GM23338 (cell line): ENCODE results near the gene ADD1.

Source experiments
- CREB1 ChIP-seq: fragments of 250-450 bp; sonication (Bioruptor Pico); IDR thresholded peaks from 2 replicates; pipeline ENCODE4 v1.5.0; 2020; ENCODE audit warnings: low read depth, mild to moderate bottlenecking, moderate library complexity
- CTCF ChIP-seq, 2 experiments: fragments of 200-600 bp in 1 of 2; sonication (generic) in 1 of 2; conservative IDR thresholded peaks; 2 replicates each; pipeline versions ENCODE4 v1.5.1 to v1.6.1; 2016 to 2017; ENCODE audit warnings: antibody characterized with exemption in 2 of 2, low read depth in 2 of 2, mild to moderate bottlenecking in 2 of 2, moderate library complexity in 1 of 2
- EZH2phosphoT487 ChIP-seq: fragments of 200-600 bp; sonication (generic); IDR thresholded peaks from one replicate; pipeline ENCODE4 v1.8.1; 2018; ENCODE audit warnings: antibody characterized with exemption; ENCODE audit not compliant: unreplicated experiment
- POLR2AphosphoS5 ChIP-seq: IDR thresholded peaks from 2 replicates; pipeline ENCODE4 v1.6.1; 2016; ENCODE audit warnings: antibody characterized with exemption, low read depth
- ZNF331 ChIP-seq: fragments of 250-450 bp; sonication (Bioruptor Pico); IDR thresholded peaks from 2 replicates; pipeline ENCODE4 v1.5.0; 2020; ENCODE audit warnings: low read depth, mild to moderate bottlenecking, moderate library complexity

GRCh38 chr4:2873329-2873728, 29.7 kb downstream of the ADD1 start:
- TF ChIP-seq CTCF (conservative IDR thresholded peaks at IDR 0.05; ENCODE audit: low read depth in 2 of 2): no peak
- no peak for TF ChIP-seq ZNF331 (CRISPR knock-in tag)
- TF ChIP-seq EZH2phosphoT487: no peak
- TF ChIP-seq CREB1 (CRISPR knock-in tag): no peak
- TF ChIP-seq POLR2AphosphoS5: no peak
